GM18526 (cell line): ENCODE measurements around the gene CD63.

ENCODE experiments used
- POLR2A ChIP-seq: IDR thresholded peaks from 3 replicates; pipeline ENCODE4 v1.6.1; 2011; ENCODE audit not compliant: insufficient read length; ENCODE audit errors: extremely low read depth

Gene CD63

DNA sequence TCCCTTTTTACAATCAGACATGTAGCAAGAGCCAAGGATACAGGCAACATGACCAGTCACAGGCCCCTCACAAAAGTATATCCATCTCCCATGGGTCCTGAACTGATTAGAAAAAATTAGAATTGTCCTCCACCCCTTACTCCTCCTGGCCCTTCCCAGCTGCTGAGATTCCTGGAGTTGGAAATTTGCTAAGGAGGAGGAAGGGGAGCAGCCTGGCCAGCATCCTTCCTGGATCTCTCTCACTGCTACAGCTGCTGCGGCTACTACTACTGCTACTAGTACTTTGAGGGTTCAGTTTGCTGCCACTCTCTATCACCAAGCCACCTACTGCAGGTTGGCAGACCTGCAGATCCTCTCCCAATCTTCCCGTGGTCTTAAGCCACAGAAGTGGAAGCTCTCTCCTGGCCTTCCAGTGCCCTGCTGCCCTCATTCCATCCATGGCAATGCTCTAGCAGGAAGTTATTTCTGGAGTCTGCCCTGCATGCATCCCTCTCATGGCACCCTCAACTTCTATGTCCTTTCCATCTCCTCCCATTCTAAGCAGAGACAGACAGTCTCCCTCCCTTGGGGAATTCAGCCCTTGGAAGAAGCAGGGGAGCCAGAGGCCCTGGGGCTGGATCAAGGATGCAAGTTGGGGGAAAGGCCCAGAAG lies 22.1 kb downstream of the CD63 start:
- TF ChIP-seq POLR2A, result no peak

- TF ChIP-seq POLR2A, result no peak
Observed at GRCh38 chr12:55705782-55706402, 22.9 kb downstream of the CD63 start.

DNA sequence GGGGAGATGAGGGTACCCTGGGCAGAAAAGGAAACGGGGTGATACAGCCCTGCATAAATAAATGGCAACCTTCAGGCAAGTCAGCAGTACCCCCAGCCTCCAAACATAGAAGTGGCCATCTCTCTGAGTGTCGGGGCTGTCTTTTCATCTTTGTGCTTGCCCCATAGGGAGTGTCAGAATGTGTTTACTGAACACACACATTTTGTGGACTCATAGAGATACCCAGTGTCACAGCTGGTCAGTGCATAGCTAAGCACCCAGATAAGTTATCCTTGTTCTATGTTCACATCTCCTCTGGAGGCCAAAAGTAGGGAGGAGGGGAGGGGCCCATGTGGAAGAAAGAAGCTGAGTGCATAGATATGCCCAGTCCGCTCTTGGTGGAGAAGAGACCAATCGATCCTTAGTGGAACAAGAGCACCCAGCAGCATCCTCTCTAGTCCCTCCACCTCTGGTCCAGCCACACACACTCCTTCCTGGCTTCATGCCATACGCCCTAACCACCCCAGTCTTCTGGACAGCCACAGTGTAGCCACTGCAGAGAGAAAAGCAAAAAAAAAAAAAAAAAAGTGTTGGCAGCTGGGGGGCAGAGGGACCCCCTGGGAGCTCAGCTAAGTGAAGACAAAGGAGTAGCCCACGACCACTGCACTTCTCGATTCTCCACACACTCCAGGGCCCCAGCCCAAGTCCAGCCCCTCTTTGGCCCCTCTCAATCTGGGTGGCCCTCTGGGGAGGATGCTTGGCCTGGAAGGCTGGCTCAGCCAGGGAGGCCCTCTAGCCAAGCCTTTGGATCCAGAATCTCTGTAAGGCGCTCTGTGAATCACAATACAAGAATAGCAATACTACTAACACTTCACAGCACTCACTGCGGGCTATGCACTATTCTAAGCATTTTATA lies 23.7 kb downstream of the CD63 start:
- no peak for TF ChIP-seq POLR2A

- no peak for TF ChIP-seq POLR2A
Observed at GRCh38 chr12:55703901-55704761, 24.7 kb downstream of the CD63 start.

DNA sequence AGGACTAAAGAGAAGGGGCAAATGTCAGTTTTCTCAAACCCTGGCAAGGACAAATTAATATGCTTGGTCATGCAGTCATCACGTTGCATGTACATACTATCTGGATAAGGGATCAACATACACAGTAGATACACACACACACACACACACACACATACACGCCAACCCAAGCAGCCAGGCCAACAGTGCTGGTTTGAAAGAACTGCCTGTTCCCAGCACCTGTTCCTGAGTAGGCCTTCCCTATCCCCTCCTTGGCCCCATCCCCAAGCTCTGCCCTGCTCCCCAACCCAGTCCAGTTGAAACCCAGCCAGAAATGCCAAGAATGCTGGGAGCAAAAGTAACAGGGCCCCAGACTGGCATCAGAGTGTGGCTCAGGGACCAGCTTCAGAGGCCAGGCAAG lies 25.5 kb downstream of the CD63 start:
- no peak for TF ChIP-seq POLR2A

DNA sequence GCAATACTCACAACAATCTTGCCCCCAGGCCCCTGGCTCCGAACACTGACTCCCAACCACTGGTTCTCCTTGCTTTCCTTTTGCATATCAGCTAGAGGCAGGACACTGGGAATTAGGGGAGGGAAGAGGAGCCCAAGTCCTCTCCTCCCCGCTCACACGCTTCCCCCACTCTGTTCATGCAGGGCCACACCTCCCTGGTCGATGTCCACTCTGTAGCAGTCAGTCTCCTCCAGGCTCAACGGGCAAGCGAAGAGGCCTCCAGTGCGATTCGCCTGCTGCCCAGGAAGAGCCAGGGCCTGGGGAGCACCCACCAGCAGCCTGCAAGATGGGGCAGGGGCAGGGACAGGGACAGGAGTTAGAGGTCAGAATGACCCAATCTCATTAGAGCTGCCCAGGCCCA lies 25.9 kb downstream of the CD63 start:
- no peak for TF ChIP-seq POLR2A

- no peak for TF ChIP-seq POLR2A
Observed at GRCh38 chr12:55700255-55701018, 28.4 kb downstream of the CD63 start.

DNA sequence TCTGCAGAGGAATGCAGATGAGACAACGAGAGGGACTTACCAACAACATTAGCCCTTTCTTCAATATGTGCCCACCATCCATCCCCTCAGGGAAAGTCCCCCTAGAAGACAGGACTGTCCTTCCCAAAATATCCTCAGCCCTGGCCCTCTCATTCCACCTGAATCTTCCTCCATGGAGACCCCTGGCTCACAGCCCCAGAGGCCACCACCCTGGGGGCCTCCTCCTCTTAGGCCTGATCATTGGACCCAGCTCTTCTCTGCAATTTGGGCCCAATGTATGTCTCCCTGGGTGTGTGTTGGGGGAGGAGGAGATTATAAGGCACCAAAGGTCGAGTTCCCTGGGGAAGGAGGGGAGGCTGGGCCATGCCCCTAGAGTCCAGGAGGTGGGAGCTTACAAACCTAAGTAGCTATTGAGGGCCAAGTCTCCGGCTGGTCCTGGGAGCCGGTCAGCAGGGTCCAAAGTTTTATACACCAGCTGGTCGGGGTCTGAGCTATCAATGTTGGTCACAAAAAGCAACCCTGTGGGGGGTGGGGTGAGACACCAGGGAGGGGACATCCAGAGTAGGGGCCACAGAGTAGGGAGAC lies 29.2 kb downstream of the CD63 start:
- TF ChIP-seq POLR2A, result no peak

DNA sequence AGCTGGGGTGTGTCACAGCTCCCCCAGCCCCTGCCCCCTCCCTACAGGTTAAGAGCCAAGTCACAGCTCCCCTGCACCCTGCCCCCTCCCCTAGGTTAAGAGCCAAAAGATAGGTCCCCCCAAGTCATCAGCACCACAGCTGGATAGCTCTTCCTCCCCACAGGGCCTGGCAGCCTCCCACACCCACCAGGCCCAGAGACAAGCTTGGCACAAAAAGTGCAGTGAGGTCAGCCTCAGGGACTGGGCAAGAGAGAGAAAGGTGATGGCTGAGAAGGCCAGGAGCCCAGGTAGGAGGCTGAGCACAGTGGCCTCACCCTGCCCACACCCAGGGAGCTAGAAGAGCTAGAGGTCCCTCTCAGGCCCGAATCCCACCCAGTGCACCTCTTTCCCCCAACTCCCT lies 29.8 kb downstream of the CD63 start:
- TF ChIP-seq POLR2A, result no peak

- no peak for TF ChIP-seq POLR2A
Observed at GRCh38 chr12:55698241-55698955, 30.4 kb downstream of the CD63 start.

GRCh38 chr12:55697686-55698085 lies 31.1 kb downstream of the CD63 start:
- TF ChIP-seq POLR2A, result no peak

DNA sequence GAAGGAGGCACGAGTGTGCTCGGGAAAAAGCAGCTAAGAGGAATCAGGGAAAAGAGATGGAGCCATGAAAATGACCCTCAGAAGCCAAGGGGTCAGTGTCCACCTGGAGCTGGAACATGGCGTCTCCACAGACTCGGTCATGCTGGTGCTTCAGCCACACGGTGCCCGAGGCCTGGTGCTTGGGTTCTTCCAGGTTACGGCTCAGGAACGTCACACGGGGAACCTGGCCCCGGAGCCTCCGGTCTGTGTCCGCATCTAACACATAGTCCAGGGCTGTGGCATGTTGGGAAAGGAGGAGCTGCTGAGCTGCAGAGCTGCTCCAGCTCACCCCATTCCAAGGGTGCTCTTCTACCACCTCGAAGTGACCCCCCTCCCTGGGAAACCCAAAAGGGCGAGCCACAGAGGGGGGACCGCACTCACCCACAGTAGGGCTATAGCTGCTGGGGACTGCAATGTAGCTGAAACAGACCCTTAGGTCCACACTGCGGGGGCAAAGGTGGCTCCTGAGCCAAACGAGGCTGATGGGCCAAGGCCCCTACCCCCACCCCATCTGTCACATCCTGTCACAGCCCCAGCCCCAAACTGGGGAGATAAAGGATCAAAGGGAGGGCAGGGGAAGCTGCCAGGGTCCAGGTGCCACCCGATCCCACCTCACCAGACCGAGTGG lies 31.9 kb downstream of the CD63 start:
- no peak for TF ChIP-seq POLR2A

DNA sequence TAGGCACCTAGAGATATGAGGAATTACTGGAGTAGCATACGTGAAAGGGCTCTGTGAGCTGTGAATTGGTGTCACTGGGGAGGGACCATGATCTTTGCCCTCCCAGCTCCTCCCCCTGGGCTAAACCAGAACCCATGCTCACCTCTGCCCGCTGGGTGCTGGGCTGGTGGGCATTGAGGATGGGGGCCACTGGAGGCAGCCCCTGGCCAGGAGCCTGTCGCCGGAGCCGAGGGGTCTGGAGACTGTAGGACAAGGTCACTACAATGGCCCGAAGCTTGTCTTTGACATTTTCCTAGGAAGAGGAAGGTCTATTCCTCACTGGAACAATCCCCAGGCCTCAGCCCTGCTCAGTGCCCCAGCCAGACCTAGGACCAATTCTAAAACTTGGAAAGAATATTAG lies 32.7 kb downstream of the CD63 start:
- no peak for TF ChIP-seq POLR2A
